Nephron (organoid): ENCODE data around the gene HPCAL1.

Experiments
- H3K27ac Mint-ChIP-seq, 3 experiments: 2 replicates each; pipeline ENCODE4 v1.8.0; 2020; ENCODE audit warnings: mixed read lengths in 3 of 3, mild to moderate bottlenecking in 2 of 3, moderate library complexity in 1 of 3
- H3K27me3 Mint-ChIP-seq: 2 replicates; pipeline ENCODE4 v1.8.0; 2021; ENCODE audit warnings: low read depth, mild to moderate bottlenecking, moderate library complexity, mixed read lengths
- H3K36me3 Mint-ChIP-seq: 2 replicates; pipeline ENCODE4 v1.8.0; 2020; ENCODE audit warnings: low read depth, mixed read lengths
- H3K4me1 Mint-ChIP-seq: 2 replicates; pipeline ENCODE4 v1.8.0; 2020; ENCODE audit warnings: mixed read lengths
- H3K4me3 Mint-ChIP-seq, 3 experiments: 2 replicates each; pipeline ENCODE4 v1.8.0; 2020; ENCODE audit warnings: mild to moderate bottlenecking in 3 of 3, mixed read lengths in 3 of 3, moderate library complexity in 2 of 3
- H3K9me3 Mint-ChIP-seq: 2 replicates; pipeline ENCODE4 v1.8.0; 2020; ENCODE audit warnings: mixed read lengths
- CTCF ChIP-seq, 3 experiments: fragments of 200-600 bp; sonication (generic); IDR thresholded peaks; one replicate each; pipeline ENCODE4 v1.5.0; 2021; ENCODE audit warnings: antibody characterized with exemption in 3 of 3; ENCODE audit not compliant: unreplicated experiment in 3 of 3

HPCAL1 gene

DNA sequence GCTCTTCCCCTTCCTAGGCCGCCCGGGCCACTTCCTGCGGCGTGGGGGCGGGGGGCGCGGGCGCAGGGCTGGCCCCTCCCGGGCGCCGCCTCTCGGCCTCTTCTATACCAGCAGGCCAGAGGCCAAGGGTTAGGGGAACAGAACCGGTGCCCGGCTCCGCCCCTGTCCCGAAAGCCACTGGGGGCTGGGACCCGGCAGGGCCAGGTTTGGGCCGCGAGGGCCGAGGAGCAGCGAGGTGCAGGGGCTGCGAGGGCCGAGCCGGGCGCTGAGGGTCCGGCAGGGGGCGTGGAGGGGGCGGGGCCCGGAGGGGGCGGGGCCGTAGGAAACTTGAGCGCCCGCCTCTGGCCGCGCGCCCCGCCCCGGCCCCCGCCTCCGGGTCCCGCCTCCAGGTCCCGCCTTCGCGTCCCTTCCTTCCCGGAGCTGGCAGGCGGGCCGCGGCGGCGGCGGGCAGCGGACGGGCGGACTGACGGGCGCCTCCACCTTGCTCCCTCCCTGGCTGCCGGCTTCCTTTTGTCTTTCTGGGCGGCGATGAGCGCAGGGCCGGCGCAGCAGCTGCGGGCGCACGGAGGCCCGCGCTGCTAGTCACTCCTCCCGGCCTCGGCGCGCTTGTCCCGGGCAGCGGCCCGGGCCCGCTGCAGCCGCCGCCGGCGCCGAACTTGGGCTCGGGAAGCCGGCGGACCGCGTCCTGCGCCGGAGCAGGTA is at the start of gene HPCAL1:
Gene HPCAL1, plus strand, starts transcription at position 426 of the 702 bp plus-strand sequence. CDS start 116,854 bp downstream, outside the sequence.
- H3K27me3 Mint-ChIP-seq, result peaks cover 48% of the 10 kb centered on the region
- H3K9me3 Mint-ChIP-seq, result peaks cover 3% of the 10 kb centered on the region
- peak; percentile 62 to 80 (median 66) for TF ChIP-seq CTCF (IDR thresholded peaks at IDR 0.05; ENCODE audit: unreplicated experiment in 3 of 3)
- peaks cover 4% of the 10 kb centered on the region for H3K4me1 Mint-ChIP-seq
- peak within 1 kb of the TSS; percentile 88 to 97 (median 93) for H3K4me3 Mint-ChIP-seq
- H3K36me3 Mint-ChIP-seq, result no peaks in the 10 kb centered on the region
- H3K27ac Mint-ChIP-seq, result peak within 1 kb of the TSS; percentile 12 to 87 (median 63)

- Mint-ChIP-seq H3K27ac (no peak overlapping the region), H3K4me1 (no peaks in the 10 kb centered on the region), H3K4me3 (no peak overlapping the region), H3K27me3 (peaks cover 12% of the 10 kb centered on the region), H3K36me3 (no peaks in the 10 kb centered on the region), H3K9me3 (peaks cover 24% of the 10 kb centered on the region)
- TF ChIP-seq CTCF (IDR thresholded peaks at IDR 0.05; ENCODE audit: unreplicated experiment in 3 of 3), result no peak
Observed at GRCh38 chr2:10253596-10254372, 48.9 kb upstream of the HPCAL1 start.

- Mint-ChIP-seq H3K4me1 (no peaks in the 10 kb centered on the region), H3K36me3 (no peaks in the 10 kb centered on the region), H3K9me3 (peaks cover 22% of the 10 kb centered on the region), H3K27ac (no peak overlapping the region), H3K27me3 (peaks cover 12% of the 10 kb centered on the region), H3K4me3 (no peak overlapping the region)
- no peak for TF ChIP-seq CTCF (IDR thresholded peaks at IDR 0.05; ENCODE audit: unreplicated experiment in 3 of 3)
Observed at GRCh38 chr2:10254373-10255188, 48.1 kb upstream of the HPCAL1 start.

DNA sequence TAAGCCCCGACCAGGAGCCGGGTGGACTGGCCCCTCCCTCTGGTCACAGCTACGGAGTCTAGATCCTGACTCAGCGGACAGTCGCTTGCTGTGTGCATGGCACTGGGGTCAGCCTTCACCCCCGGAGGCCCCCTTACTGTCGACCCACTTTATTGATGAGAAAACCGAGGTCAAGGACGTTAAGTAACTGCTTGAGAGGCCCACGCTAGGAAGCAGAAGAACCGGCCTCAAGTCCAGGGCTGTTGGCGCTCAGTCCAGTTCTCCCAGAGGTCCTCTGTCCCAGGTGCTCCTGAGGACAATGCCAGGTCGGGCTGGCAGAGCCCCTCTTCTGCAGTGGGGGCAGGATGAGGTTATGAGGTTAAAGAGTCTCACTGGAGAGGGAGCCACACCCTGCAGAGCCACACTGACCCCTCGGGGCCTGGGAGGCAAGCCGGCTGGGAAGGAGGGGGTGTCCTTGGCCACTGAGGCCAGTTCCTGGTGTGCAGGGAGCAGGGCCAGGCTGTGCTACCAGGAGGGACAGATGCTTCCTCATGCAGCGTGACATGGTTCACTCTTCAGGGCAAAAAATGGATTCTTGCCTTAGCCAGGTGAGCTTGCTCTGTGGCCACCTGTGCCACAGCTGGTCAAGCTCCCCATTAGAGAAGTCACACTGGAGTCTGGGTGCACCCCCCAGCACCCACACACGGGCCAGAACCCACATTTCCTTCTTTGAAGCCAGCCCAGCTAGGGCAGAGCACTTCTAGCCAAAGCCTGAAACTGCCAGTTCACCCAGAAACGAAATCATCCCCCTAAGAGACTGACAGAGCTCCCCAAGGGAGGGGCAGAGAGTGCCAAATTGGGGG is 47.3 kb upstream of the HPCAL1 start:
- TF ChIP-seq CTCF (IDR thresholded peaks at IDR 0.05; ENCODE audit: unreplicated experiment in 3 of 3), result no peak
- no peak overlapping the region for H3K4me3 Mint-ChIP-seq
- peaks cover 12% of the 10 kb centered on the region for H3K27me3 Mint-ChIP-seq
- no peak overlapping the region for H3K27ac Mint-ChIP-seq
- H3K4me1 Mint-ChIP-seq, result no peaks in the 10 kb centered on the region
- no peaks in the 10 kb centered on the region for H3K36me3 Mint-ChIP-seq
- H3K9me3 Mint-ChIP-seq, result peaks cover 15% of the 10 kb centered on the region

GRCh38 chr2:10256031-10256514 is 46.6 kb upstream of the HPCAL1 start:
- Mint-ChIP-seq H3K36me3 (no peaks in the 10 kb centered on the region), H3K9me3 (peaks cover 9% of the 10 kb centered on the region), H3K27me3 (peaks cover 12% of the 10 kb centered on the region), H3K27ac (no peak overlapping the region), H3K4me3 (no peak overlapping the region), H3K4me1 (no peaks in the 10 kb centered on the region)
- no peak for TF ChIP-seq CTCF (IDR thresholded peaks at IDR 0.05; ENCODE audit: unreplicated experiment in 3 of 3)
